ENCODE measurements around the gene SDK1. TPM values are rescaled to one million over a fixed set of nuclear protein-coding genes. Genes with fewer than 3 reads are reported as not detected.
"Not testable (repeated sequence)": the region's sequence is repeated elsewhere in the genome, so short reads cannot be mapped to it uniquely, and the experiment has no call there.

Gene SDK1
- total RNA-seq, 2 donors from 2014 or later, result 3.1 to 3.6 TPM

DNA sequence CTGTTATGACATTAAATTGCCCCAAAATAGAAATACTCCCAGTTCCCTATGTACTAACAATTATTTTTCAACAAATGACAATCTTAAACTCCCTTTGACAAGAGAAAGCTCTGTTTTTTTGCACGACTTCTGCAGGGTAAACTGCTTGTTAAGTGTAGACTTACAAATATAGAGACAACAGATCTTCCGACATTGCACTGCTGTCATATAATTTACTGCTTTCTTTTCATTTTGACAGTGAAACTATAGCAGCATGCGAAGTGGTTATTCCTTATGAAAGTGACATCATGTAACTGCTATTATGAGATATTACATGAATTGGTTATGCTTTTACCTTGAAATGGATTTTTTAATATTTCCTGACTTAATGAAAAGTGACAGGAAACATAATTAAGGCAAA, 659.9 kb downstream of the SDK1 start:
- no peaks in the 10 kb centered on the region for H3K27me3 ChIP-seq
- DNase-seq (ENCODE audit: low spot score), result no peak
- no peaks in the 10 kb centered on the region for H3K9me3 ChIP-seq
- H3K4me3 ChIP-seq, result no peak overlapping the region
- TF ChIP-seq, protein P1, sequence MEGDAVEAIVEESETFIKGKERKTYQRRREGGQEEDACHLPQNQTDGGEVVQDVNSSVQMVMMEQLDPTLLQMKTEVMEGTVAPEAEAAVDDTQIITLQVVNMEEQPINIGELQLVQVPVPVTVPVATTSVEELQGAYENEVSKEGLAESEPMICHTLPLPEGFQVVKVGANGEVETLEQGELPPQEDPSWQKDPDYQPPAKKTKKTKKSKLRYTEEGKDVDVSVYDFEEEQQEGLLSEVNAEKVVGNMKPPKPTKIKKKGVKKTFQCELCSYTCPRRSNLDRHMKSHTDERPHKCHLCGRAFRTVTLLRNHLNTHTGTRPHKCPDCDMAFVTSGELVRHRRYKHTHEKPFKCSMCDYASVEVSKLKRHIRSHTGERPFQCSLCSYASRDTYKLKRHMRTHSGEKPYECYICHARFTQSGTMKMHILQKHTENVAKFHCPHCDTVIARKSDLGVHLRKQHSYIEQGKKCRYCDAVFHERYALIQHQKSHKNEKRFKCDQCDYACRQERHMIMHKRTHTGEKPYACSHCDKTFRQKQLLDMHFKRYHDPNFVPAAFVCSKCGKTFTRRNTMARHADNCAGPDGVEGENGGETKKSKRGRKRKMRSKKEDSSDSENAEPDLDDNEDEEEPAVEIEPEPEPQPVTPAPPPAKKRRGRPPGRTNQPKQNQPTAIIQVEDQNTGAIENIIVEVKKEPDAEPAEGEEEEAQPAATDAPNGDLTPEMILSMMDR (IDR thresholded peaks at IDR 0.05), result no peak
- H3K36me3 ChIP-seq, result no peaks in the 10 kb centered on the region
- no peaks in the 10 kb centered on the region for H3K4me1 ChIP-seq
- H3K27ac ChIP-seq, result no peak overlapping the region

DNA sequence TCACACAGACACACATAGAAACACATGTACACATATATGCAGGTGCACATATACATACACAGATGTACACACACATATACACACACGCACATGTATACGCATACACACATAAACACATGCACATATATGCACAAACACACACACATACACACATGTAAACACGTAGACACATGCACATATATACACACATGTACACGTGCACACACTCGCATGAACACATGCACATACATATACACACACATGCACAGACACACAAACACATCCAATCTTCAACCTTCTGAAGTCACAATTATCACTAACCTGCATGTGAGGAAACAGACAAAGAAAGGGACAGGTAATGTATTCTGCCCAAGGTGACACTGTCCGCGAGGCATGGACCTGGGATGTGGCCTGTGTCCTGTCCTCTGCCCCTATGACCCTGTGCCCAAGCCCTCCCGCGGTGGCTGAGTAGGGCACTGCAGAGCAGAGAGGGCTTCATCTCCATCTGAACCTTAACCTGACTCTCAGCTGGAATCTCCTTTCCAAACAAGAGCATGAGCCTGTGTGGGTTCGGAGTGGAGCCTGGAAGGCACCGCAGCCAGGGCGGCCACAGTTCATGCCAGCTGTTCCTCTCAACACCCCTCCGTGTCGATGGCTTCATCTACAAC, 660.9 kb downstream of the SDK1 start:
- no peaks in the 10 kb centered on the region for H3K36me3 ChIP-seq
- H3K9me3 ChIP-seq, result no peaks in the 10 kb centered on the region
- H3K4me3 ChIP-seq, result no peak overlapping the region
- H3K27me3 ChIP-seq, result no peaks in the 10 kb centered on the region
- TF ChIP-seq, protein P1 (IDR thresholded peaks at IDR 0.05), result no peak
- H3K4me1 ChIP-seq, result no peaks in the 10 kb centered on the region
- no peak for DNase-seq (ENCODE audit: low spot score)
- no peak overlapping the region for H3K27ac ChIP-seq

DNA sequence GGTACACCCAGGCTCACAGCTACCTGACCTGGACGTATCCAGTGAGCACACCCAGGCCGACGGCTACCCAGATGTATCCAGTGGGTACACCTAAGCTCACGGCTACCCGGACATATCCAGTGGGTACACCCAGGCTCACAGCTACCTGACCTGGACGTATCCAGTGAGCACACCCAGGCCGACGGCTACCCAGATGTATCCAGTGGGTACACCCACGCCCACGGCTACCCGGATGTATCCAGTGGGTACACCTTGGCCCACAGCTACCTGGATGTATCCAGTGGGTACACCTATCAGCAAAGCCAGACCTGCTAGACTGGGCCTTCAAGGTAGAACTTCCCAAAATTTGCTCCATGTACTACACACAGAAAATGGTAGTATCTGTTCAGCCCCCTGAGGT, 662.7 kb downstream of the SDK1 start:
- H3K9me3 ChIP-seq; H3K4me3 ChIP-seq; H3K27ac ChIP-seq; H3K36me3 ChIP-seq; DNase-seq (ENCODE audit: low spot score); H3K27me3 ChIP-seq; H3K4me1 ChIP-seq: not testable (repeated sequence)

DNA sequence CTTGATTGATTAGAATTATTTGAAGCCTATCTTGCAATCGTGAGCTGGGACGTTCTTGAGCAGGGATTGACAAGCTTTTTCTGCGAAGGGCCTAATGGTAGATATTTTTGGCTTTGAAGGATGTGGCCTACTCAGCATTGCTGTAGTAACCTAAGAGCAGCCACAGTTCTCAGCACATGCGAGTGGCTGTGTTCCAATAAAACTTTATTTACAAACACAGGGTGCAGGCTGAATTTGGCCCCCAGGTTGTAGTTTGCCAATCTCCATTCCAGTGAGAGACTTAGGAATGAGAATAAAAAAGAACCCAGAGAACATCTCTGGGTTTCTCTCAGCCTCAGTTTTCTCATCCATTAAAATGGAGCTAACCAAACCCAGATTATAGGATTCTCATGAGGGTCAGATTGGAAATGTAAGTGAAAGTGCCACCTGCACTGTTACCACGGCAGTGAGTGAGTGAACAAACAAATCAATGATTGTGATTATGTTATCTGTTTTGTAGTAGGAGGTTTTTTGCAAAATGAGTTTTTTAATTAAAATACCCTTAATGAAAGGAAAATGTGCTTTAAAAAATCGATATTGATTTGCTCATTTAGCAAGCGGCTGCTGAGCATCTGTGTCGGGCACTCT, 664.0 kb downstream of the SDK1 start:
- Histone ChIP-seq H3K27me3 (no peaks in the 10 kb centered on the region), H3K9me3 (no peaks in the 10 kb centered on the region), H3K36me3 (no peaks in the 10 kb centered on the region), H3K27ac (no peak overlapping the region), H3K4me3 (no peak overlapping the region), H3K4me1 (no peaks in the 10 kb centered on the region)
- DNase-seq (ENCODE audit: low spot score), result no peak
- TF ChIP-seq, protein P1 (IDR thresholded peaks at IDR 0.05), result no peak

DNA sequence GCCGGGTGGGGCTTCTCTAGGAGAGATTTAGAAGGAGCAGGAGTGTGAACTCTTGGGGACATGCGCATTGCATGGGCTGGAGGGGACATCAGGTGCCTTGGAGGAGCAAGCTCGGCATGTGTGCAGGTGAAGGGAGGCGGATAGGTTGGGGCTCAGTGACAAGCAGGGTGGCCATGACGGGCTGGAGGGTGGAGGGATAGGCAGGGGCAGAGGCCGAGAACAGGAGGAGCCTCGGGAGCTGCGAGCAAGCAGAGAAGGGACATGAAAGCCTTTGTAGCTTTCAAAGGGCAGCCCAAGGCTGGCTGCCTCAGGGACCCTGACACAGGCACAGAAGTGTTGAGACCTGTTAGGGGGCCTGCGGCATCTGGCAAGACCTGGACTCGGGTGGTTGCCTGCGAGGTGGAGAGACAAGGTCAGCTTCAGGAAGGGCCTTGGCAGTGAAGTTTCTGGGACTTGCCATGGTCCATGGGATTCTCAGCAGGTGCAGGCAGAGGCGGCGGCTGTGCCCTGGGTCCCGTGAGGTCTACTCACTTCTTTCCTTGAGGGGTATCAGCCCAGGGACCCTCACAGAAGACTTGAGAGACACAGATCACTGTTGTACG, 664.8 kb downstream of the SDK1 start:
- no peaks in the 10 kb centered on the region for H3K36me3 ChIP-seq
- no peaks in the 10 kb centered on the region for H3K4me1 ChIP-seq
- no peak overlapping the region for H3K27ac ChIP-seq
- DNase-seq (ENCODE audit: low spot score), result no peak
- no peaks in the 10 kb centered on the region for H3K9me3 ChIP-seq
- no peaks in the 10 kb centered on the region for H3K27me3 ChIP-seq
- H3K4me3 ChIP-seq, result no peak overlapping the region
- TF ChIP-seq, protein P1 (IDR thresholded peaks at IDR 0.05), result no peak

DNA sequence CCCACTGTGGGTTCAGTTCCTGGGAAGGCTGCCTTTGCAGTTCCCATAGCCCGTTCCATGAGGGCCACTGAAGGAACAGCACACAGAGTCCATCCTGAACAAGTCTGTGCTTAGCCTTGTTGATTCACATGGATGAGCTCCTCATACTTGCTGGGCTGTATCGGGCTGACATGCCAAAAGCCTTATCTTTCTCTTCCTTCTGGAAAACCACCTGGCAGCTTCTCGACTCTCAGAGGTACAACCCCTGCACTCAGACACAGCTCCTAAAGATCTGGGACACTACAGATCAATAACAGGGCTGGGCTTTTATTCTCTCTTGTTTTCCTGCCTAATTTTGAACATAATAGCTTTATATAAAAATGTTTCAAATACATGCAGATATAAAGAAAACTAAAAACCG, 667.2 kb downstream of the SDK1 start:
- DNase-seq (ENCODE audit: low spot score), result no peak
- Histone ChIP-seq H3K4me3 (no peak overlapping the region), H3K4me1 (no peaks in the 10 kb centered on the region), H3K9me3 (no peaks in the 10 kb centered on the region), H3K36me3 (no peaks in the 10 kb centered on the region), H3K27ac (no peak overlapping the region), H3K27me3 (no peaks in the 10 kb centered on the region)
- TF ChIP-seq, protein P1 (IDR thresholded peaks at IDR 0.05), result no peak

All from right atrium auricular region (tissue), 2 donors.